ENCODE results near the gene C1QBP.
"Not testable (repeated sequence)": the region's sequence is repeated elsewhere in the genome, so short reads cannot be mapped to it uniquely, and the experiment has no call there.

Gene C1QBP, protein sequence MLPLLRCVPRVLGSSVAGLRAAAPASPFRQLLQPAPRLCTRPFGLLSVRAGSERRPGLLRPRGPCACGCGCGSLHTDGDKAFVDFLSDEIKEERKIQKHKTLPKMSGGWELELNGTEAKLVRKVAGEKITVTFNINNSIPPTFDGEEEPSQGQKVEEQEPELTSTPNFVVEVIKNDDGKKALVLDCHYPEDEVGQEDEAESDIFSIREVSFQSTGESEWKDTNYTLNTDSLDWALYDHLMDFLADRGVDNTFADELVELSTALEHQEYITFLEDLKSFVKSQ

DNA sequence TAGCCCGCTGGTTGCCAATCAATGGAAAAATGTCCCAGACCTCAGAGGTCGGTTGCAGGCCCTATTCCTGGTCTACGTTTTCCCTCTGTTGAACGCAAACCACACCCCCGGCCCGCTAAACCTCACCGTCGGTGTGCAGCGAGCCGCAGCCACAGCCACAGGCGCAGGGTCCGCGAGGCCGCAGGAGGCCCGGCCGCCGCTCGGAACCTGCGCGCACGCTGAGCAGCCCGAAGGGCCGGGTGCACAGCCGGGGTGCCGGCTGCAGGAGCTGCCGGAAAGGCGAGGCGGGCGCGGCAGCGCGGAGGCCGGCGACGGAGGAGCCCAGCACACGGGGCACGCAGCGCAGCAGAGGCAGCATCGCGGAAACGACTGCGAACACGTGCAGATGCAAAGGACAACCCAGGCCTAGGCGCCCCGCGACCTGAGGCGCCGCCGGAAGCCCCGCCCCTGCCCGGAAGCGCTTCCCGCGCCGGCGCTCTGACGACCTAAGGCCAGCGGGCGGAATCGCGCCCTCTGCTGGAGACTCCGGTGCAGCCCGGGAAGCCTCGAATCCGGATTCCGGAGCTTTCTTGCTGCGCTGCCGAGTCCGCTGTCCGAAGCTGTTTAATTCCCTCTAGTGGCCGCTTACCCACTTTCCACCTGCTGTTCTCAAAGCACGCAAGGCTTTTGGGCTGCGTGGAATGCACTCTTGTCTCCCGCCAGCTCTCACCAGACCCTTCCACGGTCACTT, at the start of gene C1QBP:
Gene C1QBP (minus strand): TSS at position 440 of the 730 bp plus-strand sequence. CDS start 82 bp downstream, at position 358.
- in situ Hi-C loops (cut with MboI; ENCODE audit: low sequenced_read_pairs): no loop called here

DNA sequence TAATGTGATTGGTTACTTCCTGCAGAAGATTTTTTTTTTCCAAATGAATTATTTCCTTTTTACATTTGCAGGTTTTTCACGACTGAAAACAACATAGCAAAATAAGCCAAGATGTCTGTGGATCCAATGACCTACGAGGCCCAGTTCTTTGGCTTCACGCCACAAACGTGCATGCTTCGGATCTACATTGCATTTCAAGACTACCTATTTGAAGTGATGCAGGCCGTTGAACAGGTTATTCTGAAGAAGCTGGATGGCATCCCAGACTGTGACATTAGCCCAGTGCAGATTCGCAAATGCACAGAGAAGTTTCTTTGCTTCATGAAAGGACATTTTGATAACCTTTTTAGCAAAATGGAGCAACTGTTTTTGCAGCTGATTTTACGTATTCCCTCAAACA, 49.8 kb upstream of the C1QBP start:
- in situ Hi-C loops (cut with MboI; ENCODE audit: low sequenced_read_pairs): no loop called here

DNA sequence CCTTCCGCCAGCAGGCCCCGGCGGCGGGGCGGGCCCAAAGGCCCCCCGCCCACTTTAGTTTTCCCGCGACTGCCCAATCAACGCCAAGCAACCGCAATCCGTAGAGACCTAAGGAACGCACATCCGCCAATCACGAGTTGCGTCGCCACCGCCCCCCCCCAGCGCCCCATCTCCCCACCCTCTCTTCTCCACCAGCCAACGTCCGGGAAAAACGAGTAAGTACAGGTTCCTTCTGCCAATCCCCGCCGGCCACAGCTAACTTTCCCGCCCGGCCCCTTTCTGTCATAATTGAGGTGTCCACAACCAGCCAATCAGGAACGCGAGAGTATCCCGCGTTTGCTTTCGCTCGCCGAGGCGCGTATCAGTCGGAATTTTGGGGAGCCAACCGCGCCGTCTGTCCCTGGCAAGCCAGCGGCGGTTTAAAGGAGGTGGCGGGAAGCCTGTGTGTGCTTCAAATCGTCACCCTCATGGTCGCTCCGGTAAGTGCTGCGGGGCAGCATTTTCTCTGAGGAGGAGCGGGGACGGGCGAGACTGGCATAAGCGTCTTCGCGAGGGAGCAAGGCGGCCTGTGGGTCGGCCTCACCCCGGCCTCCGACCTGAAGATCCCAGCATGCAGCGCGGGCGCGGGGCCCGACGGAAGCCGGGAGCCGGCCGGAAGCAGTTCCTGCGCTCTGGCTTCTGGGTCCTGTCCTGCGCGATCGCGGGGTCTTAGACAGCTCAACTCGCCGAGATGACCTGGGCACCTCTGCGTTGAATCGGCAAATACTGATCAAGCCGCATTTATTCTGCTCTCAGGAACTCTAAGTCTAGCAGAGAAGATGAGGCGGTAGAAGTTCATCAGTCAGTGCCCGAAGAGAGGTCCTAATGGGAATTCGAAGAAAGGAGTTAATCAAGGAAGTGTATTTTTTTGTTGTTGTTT, 47.5 kb upstream of the C1QBP start, which contains the start of gene MIS12:
Gene MIS12 (plus strand): TSS at position 361 of the 919 bp plus-strand sequence. CDS start 2,297 bp downstream, outside the sequence.
- in situ Hi-C loops (cut with MboI; ENCODE audit: low sequenced_read_pairs): no loop called here

DNA sequence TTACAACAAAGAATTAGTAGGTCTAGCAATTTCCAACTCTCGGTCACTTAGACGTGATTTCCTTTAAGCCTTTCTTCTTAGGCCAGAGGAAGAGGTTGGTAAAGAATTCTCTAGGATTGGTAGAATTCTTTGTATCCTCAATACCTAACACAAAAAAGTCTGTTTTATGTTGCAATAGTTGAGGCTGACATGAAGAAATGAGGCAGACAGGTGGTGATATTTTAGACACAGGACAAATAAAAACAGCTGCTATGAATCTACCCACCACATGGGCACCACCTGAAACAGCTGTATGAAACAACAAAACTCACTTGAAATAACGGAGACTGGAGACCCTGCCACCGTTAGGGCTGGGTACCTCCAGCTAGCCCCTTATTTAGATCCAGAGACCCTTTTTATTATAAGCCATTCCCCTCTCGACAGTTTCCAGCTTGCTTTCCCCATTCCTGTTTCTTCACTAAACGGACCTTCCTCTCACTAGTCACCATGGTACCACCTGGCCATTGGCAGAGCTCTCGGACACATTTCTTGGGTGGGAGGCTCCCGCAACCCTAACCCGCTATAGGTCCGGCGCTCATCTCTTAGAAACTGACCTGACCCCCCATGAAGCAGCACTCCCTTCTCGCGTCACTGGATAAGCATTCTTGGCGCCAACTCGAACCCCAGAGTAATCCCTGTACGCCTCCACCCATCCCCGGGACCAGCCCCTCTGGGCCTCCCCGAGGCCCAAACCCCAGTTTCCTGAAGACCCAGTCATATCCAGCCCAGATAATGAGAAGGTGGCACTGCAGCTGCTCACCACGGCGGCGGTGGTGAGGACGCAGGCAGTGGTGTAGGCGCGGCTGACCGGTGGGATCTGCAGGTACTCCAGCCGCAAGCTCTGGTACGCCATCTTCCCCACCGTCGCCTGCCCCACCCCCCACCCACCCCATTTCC, 46.6 kb upstream of the C1QBP start, which contains the start of gene DERL2:
Gene DERL2 (minus strand): TSS at position 909 of the 936 bp plus-strand sequence. CDS start 17 bp downstream, at position 892.
- in situ Hi-C loops (cut with MboI; ENCODE audit: low sequenced_read_pairs): no loop called here

DNA sequence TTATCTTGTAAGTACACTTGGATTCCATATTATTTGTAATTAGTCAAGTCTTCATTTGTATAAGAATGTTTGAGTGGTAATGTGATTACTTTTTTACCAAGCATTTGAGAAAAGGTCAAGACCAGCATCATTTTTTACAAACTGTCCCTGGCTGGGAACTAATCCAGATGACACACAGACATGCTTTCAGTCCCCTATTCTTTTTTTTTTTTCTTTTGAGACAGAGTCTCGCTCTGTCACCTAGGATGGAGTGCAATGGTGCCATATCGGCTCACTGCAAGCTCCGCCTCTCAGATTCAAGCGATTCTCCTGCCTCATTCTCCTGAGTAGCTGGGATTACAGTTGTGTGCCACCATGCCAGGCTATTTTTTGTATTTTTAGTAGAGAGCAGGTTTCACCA, 42.5 kb upstream of the C1QBP start:
- in situ Hi-C loops (cut with MboI; ENCODE audit: low sequenced_read_pairs): no loop called here

DNA sequence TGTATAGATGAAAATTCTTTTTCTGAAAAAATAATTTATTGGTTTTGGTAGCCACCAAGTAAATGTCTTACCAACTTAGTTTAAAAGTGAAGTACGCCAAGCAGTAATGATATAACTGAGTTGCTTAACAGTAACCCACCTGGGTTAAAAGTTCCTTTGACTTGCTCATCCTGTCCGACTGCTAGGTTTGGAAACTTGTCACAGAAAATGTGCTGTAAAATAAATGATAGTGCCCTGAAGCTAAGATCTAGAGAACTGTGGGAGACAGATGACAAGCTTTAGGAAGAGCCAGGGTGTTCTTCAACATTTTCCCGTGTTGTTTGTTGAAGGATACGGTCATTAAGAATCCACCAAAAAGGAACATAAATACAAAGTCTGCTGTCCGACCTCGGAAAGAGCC, 42.0 kb upstream of the C1QBP start:
- in situ Hi-C loops (cut with MboI; ENCODE audit: low sequenced_read_pairs): no loop called here

DNA sequence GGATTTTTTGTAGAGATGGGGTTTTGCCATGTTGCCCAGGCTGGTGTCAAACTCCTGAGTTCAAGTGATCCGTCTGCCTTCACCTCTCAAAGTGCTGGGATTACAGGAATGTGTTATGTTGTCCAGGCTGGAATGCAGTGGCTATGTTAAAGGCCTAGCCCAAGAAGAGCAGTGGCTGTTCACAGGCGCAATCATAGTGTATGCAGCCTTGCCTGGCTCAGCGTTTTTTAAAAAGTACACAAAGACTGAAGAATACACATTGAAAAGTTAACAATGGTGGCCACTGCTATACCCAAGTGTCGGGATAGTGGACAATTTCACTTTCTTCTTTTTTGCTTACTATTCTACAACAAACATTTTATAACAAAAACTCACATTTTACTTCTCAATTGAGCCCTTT, 40.0 kb upstream of the C1QBP start:
- in situ Hi-C loops (cut with MboI; ENCODE audit: low sequenced_read_pairs): no loop called here

DNA sequence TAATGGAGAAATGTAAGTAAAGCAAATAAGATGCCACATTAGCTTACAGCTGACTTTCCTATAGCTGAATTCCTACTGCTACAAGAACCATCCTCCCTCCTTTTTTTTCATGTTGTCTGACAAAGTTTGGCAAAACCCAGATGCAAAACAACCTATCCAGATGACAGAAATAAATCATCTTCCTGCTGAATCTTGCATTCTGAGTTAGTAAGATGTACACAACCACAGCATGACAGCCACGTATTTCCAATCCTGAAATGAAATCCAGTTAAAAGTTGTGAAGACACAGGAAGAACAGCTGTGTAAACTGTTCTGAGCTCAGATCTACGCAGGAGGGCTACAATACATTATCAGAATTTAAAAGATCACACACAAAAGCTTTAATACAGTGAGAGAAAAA, 35.0 kb upstream of the C1QBP start:
- in situ Hi-C loops (cut with MboI; ENCODE audit: low sequenced_read_pairs): no loop called here

DNA sequence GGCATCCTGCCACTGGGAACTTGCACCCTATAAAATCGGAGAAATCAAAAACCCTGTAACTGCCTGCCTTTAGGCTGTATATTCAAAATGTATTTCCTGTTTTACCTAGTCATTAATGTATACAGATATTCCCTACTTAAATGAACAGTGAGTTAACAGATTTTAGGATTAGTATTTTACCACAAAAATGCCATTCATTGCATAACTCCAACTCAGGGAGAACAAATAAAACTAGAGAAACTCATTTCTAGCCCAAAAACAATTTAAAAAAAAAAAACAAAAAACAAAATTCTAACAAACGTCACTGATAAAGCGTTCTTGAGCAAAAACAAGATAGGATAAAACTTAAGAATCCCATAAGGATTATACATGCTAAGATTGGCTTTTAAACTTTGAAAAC, 33.6 kb upstream of the C1QBP start:
- in situ Hi-C loops (cut with MboI; ENCODE audit: low sequenced_read_pairs): no loop called here

DNA sequence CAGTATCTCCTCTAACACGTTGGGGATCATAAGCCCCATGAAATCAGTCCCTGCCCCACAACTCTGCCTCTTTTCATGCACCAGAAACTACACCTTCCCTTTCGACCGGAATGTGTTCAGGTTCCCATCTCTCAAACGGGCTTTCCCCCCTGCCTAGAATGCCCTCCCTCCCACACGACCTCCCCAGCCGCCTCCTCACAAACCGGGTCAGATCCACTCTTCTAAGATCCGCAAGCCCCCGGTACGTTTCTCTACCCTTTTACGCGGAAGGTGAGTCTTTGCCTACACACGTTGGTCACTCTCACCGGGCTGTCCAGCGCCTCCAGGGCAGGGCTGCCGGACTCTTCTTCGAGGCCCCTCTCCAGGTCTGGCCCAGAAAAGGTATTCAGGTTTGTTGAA, 29.1 kb upstream of the C1QBP start:
- in situ Hi-C loops (cut with MboI; ENCODE audit: low sequenced_read_pairs): no loop called here

DNA sequence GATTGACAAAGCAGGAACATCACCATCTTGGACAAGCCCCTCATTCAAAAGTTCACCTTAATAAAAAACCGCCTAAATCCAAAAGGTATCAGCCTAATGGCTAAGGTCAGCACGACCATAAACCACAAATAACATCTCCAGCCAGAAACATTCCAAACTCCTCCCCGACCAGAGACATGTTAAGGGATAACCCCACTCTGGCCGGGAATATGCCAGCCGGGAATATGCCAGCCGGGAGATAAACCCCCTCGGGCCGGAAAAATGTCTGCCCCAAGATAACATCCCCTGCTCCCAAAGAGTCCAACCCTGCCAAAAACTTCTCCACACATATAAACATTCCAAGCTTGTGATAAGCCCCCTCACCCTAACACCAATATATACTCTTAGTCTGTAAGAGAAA, 28.5 kb upstream of the C1QBP start:
- in situ Hi-C loops (cut with MboI; ENCODE audit: low sequenced_read_pairs): no loop called here

DNA sequence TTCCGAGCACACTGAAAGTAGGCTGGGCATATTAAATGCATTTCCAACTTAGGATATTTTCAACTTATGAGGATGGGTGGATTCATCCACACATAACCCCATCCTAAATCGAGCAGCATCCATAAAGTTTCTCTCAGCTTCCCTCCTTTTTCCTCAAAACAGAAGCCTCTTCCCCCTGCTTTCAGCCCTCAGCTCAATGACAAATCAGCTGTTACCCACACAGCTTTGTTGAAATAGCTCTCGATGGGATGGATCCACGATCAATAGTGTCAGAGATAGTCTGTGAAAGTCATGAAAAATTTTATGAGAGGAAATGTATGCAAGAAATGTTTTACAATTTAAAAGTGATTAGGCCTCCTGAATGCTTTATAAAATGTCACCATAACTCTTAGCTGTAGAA, 27.3 kb upstream of the C1QBP start:
- in situ Hi-C loops (cut with MboI; ENCODE audit: low sequenced_read_pairs): no loop called here

DNA sequence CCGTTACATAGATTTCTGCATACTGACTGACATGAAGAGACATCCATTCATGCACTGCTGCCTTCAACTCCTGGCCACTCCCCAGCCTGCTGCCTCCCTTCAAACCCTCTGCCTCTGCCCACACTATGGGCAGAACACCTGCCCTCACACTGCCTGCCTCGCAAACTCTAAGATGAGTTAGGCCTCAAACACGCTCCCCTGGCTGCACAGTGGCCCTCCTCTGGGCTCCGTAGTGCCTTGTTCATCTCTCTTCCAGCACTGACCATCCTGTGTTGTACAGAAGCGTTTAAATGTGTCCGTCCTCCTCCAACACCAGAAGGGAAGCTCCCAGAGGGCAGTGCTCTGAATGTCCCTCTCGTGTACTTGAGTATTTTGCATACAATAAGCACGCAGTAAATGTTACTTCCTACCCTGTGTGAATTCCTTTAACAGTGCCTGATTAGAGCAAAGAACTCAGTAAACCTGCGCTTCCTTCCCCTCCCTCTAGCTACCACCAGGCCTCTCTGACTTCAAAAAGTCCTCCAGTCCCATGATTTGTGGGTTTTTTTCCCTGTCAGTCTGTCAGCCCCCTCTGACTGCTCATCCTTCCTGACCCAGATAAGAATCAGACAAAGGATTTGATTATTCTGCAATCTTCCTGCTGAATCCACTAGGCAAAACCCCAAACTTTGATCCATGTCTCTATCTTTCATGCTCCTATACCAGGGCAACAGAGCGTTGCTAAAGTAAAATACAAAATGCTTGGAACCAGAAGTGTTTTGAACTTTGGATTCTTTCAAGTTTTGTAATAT, 26.0 kb upstream of the C1QBP start:
- in situ Hi-C loops (cut with MboI; ENCODE audit: low sequenced_read_pairs): no loop called here

DNA sequence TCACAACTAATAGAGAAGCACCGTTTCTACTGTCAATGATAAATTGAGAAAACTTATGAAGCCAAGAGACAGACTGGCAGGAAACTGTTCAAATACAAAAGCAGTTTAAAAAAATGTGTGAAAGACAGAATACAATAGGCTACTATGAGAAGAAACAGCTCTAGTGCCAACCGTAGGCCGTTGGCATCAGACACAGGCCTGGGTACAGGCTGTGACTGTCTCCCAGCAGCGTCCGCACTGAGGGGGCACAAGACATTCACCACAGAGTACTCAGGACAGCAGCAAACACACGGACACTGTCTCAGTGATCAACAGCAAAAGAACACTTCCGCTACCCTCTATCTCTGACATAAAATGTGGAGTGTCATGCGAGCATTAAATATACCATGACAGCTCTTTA, 7.8 kb upstream of the C1QBP start:
- in situ Hi-C loops (cut with MboI; ENCODE audit: low sequenced_read_pairs): no loop called here

DNA sequence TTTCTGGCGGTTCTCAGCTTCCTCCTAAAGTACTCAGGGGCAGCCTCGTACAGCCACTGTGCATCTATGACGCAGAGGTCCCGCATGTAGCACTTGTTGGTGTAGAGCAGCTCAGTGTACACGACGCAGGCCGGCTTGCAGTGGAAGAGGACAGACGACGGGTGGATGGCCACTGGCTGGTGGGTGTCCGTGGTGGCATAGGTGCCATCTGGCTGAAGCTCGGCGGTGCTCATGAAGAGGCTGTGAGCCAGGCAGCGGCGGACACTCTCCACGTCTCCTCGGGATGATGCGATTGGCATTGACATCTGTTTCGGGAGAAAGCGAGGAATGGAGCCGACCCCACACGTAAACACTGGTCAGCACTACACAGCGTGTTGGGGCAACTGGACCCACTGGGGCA, 5.3 kb upstream of the C1QBP start:
- in situ Hi-C loops (cut with MboI; ENCODE audit: low sequenced_read_pairs): no loop called here

DNA sequence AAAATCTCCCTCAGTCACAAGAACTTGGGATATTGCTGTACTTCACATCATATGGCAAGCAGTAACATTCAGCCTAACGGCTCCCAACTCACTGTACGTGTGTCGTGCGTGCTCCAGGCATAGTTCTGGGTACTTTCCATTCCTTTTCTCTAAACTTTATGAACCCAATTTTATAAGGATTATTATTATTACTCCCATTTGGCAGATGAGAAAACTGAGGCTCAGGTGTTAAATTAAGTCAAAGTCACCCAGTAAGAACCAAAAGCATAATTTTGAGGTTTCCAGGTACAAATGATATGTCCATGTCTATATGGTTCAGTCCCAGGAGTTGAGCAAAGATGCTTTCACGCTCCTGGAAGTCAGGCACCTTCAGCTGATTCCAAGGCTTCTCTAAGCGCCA, 4.8 kb upstream of the C1QBP start:
- in situ Hi-C loops (cut with MboI; ENCODE audit: low sequenced_read_pairs): no loop called here

DNA sequence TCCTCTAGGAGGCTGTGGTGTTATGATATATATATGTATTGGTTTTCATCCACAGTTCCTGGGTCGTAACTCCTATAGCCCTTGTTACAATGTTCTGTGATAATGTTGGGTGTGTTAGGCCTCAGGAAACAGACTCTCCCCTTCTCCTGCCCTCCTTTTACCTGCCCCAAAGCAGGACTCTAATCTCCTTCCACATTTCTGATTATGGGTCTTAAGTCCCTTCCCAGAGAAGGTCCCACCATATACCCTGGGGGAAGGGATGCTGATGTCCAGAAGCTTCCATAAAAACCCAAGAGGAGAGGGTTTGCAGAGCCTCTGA, 450 bp upstream of the C1QBP start:
- in situ Hi-C loops (cut with MboI; ENCODE audit: low sequenced_read_pairs): no loop called here

DNA sequence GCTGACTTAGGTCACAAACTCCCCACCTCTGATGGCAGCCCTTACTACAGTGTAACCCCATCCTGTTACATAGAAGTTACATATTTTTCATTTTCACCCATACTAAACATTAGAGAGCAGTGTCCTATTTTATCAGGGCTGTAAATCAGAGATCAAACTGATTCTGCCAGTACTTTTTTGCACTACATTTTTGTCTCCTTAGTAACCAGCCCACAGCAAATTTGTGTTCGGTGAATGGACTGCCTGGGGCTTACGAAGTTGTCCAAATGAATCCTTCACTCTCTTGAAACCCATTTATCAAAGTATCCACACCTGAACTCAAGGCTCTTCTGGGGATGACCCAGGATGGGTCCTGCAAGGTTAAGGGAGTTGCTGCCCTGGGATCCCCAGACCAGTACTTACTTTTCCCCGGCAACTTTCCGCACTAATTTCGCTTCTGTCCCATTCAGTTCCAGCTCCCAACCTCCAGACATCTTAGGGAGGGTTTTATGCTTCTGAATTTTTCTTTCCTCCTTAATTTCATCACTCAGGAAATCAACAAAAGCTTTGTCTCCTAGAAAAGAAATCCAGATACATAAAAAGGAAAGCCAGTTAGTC, 1.1 kb downstream of the C1QBP start:
- in situ Hi-C loops (cut with MboI; ENCODE audit: low sequenced_read_pairs): no loop called here

DNA sequence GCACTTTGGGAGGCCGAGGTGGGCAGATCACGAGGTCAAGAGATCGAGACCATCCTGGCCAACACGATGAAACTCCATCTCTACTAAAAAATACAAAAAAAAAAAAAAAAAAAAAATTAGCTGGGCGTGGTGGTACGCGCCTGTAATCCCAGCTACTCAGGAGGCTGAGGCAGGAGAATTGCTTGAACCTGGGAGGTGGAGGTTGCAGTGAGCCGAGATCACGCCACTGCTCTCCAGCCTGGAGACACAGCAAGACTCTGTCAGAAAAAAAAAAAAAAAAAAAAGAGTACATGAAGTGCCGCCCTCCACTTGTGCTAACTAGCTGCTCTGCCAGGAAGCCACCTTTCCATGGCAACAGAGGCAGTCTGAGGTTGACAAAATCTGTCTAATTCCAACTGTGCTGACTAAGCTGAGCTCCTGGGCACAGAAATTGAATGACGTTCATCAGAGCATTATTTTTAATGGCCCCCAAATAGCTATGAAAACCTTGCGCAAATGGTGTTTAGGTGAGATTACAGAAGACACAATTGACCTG, 3.1 kb downstream of the C1QBP start:
- in situ Hi-C loops (cut with MboI; ENCODE audit: low sequenced_read_pairs): not testable (repeated sequence)

All from HL-60/S4 treated with retinoic acid at 250 ng/mL for 4 days and 3 days (cell line).